ENCODE measurements around the gene GALNT2. TPM values are rescaled to one million over a fixed set of nuclear protein-coding genes. Genes with fewer than 3 reads are reported as not detected.

Gene GALNT2
- total RNA-seq, 1 donor from 2014 or later, result 49.4 TPM

- DNase-seq, result no peak
Observed at GRCh38 chr1:230136453-230137336, 69.7 kb downstream of the GALNT2 start.

GRCh38 chr1:230137337-230137815, 70.3 kb downstream of the GALNT2 start:
- DNase-seq, result no peak

GRCh38 chr1:230138561-230139239, 71.7 kb downstream of the GALNT2 start:
- no peak for DNase-seq

- no peak for DNase-seq
Observed at GRCh38 chr1:230139315-230139714, 72.3 kb downstream of the GALNT2 start.

- no peak for DNase-seq
Observed at GRCh38 chr1:230139741-230140140, 72.7 kb downstream of the GALNT2 start.

GRCh38 chr1:230140221-230141020, 73.4 kb downstream of the GALNT2 start:
- peak; percentile 57 for DNase-seq

GRCh38 chr1:230141021-230141648, 74.1 kb downstream of the GALNT2 start:
- no peak for DNase-seq

- DNase-seq, result no peak
Observed at GRCh38 chr1:230141797-230142607, 75.0 kb downstream of the GALNT2 start.

- no peak for DNase-seq
Observed at GRCh38 chr1:230142608-230143210, 75.7 kb downstream of the GALNT2 start.

- DNase-seq, result no peak
Observed at GRCh38 chr1:230143534-230143933, 76.5 kb downstream of the GALNT2 start.

GRCh38 chr1:230144010-230144614, 77.1 kb downstream of the GALNT2 start:
- no peak for DNase-seq

- no peak for DNase-seq
Observed at GRCh38 chr1:230144758-230145504, 77.9 kb downstream of the GALNT2 start.

- no peak for DNase-seq
Observed at GRCh38 chr1:230145505-230145899, 78.5 kb downstream of the GALNT2 start.

- no peak for DNase-seq
Observed at GRCh38 chr1:230145953-230146476, 79.0 kb downstream of the GALNT2 start.

GRCh38 chr1:230146709-230147108, 79.7 kb downstream of the GALNT2 start:
- DNase-seq, result no peak

GRCh38 chr1:230147253-230148125, 80.5 kb downstream of the GALNT2 start:
- DNase-seq, result no peak

GRCh38 chr1:230148126-230148652, 81.2 kb downstream of the GALNT2 start:
- no peak for DNase-seq

GRCh38 chr1:230148768-230149469, 81.9 kb downstream of the GALNT2 start:
- no peak for DNase-seq

Data from dermis blood vessel endothelial cell (primary cell).